NT2/D1 (cell line): ENCODE data around the gene OGG1.

Experiments used
- SUZ12 ChIP-seq: IDR thresholded peaks from 2 replicates; pipeline ENCODE4 v1.6.1; 2011; ENCODE audit not compliant: insufficient read length, insufficient read depth; ENCODE audit errors: extremely low read depth
- YY1 ChIP-seq: IDR thresholded peaks from 2 replicates; pipeline ENCODE4 v1.6.1; 2011; ENCODE audit not compliant: insufficient read length, insufficient read depth
- ZNF274 ChIP-seq: IDR thresholded peaks from 2 replicates; pipeline ENCODE4 v1.6.1; 2011; ENCODE audit warnings: mild to moderate bottlenecking, low read depth, low read length

GRCh38 chr3:9781978-9782603 is 32.3 kb downstream of the OGG1 start:
- TF ChIP-seq ZNF274 (no peak), YY1 (no peak), SUZ12 (no peak)
